ENCODE data around the gene DBI.

Gene DBI

GRCh38 chr2:119416299-119416923, 49.6 kb downstream of the DBI start:
- TF ChIP-seq CTCF (IDR thresholded peaks at IDR 0.05; ENCODE audit: control insufficient read depth, insufficient read depth, low read depth, low read length, missing control alignments) = no peak
- no peak for DNase-seq (ENCODE audit: low read depth)
- H3K4me3 ChIP-seq (ENCODE audit: control insufficient read depth, low read depth, low read length) = no peak overlapping the region

DNA sequence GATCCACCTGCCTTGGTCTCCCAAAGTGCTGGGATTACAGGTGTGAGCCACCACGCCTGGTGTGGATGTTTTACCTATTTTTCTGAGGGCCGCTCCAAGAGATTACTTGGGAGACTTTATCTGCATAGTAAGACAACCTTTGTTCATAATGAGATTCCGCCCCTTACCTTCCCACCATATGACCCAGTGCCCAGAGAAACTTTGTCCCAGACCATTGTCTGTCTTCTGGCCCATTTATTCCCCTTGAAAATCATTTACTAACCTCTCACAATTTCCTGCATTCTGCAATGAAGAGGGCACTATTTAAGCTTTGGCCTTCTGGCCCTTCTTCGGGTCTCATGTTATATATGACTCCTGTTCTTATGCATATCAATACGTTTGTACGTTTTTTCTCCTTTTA, 51.1 kb downstream of the DBI start:
- no peak for DNase-seq (ENCODE audit: low read depth)
- TF ChIP-seq CTCF (IDR thresholded peaks at IDR 0.05; ENCODE audit: control insufficient read depth, insufficient read depth, low read depth, low read length, missing control alignments) = no peak
- H3K4me3 ChIP-seq (ENCODE audit: control insufficient read depth, low read depth, low read length) = no peak overlapping the region

GRCh38 chr2:119419065-119419464, 52.3 kb downstream of the DBI start:
- H3K4me3 ChIP-seq (ENCODE audit: control insufficient read depth, low read depth, low read length) = no peak overlapping the region
- DNase-seq (ENCODE audit: low read depth) = no peak
- no peak for TF ChIP-seq CTCF (IDR thresholded peaks at IDR 0.05; ENCODE audit: control insufficient read depth, insufficient read depth, low read depth, low read length, missing control alignments)

GRCh38 chr2:119419803-119420508, 53.2 kb downstream of the DBI start:
- no peak for TF ChIP-seq CTCF (IDR thresholded peaks at IDR 0.05; ENCODE audit: control insufficient read depth, insufficient read depth, low read depth, low read length, missing control alignments)
- no peak for DNase-seq (ENCODE audit: low read depth)
- H3K4me3 ChIP-seq (ENCODE audit: control insufficient read depth, low read depth, low read length) = no peak overlapping the region

DNA sequence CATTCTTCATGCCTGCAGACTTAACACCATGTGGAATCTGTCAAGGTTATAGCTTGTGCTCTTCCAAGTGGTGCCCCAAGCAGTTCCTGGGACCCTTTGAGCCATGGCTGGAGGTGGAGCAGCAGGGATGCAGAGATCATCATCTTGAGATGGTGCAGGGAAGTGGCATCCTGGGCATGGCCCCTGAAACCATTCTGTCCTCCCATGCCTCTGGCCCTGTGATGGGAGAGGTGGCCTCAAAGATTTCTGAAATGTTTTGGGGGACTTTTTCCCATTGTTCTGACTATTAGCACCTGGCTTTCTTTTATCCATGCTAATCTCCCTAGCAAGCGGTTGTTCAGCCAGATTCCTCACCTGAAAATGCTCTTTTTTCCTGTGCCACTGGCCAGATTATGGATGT, 54.5 kb downstream of the DBI start:
- DNase-seq (ENCODE audit: low read depth) = no peak
- TF ChIP-seq CTCF (IDR thresholded peaks at IDR 0.05; ENCODE audit: control insufficient read depth, insufficient read depth, low read depth, low read length, missing control alignments) = no peak
- no peak overlapping the region for H3K4me3 ChIP-seq (ENCODE audit: control insufficient read depth, low read depth, low read length)

DNA sequence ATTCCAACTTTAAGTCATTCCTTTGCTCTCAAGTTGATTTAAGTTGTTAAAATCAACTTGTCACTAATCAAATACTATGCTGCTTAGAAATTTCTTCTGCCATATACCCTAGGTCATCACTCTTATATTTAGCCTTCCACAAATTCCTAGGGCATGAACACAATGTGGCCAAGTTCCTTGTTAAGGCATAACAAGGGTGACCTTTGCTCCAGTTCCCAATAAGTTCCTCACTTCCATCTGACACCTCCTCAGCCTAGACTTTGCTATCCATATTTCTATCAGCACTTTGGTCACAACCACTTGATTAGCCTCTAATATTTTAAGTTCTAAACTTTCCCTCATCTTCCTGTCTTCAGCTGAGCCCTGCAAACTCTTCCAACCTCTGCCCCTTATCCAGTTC, 55.0 kb downstream of the DBI start:
- no peak for TF ChIP-seq CTCF (IDR thresholded peaks at IDR 0.05; ENCODE audit: control insufficient read depth, insufficient read depth, low read depth, low read length, missing control alignments)
- no peak for DNase-seq (ENCODE audit: low read depth)
- H3K4me3 ChIP-seq (ENCODE audit: control insufficient read depth, low read depth, low read length) = no peak overlapping the region
